CD4-positive, alpha-beta T cell treated with Interleukin-2 at 100 ng/mL for 4 hours (primary cell): ENCODE results near the gene DDX59.

Source experiments
- DNase-seq: peaks from one replicate; pipeline ENCODE4 v3.0.0-alpha.2; 2020; ENCODE audit warnings: low spot score

The DDX59 gene

DNA sequence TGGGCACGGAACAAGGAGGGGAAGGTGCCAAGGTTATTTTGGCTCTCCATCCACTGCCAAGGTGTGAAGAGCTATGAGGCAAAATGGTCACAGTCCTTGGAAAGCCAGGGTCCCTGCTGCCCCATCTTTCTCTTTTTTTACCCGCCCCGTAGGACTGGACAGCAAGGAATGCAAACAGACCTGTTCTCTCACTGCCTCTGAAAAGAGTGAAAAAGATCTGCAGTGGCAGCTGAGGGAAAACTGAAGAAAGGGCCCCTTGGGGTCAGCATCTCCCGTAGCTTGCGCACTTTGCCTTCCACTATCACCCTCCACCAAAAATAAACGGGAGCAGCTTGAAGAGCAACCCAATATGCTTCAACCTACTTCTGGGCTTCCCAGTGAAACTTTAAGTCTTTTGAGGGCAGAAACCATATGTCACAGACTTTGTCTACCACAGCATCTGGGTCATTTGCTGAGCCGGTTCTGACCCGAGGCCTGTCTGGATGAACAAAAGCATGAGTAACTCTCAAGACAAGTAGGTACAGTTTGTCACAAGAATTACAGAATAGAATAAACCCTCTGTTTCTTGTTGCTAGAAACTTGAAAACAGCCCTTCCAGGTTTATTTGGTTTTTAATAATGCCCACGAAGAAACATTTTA lies 39.7 kb downstream of the DDX59 start:
- no peak for DNase-seq

GRCh38 chr1:200628223-200628881 lies 41.4 kb downstream of the DDX59 start:
- DNase-seq: peak; percentile 31

- DNase-seq: no peak
Measured at GRCh38 chr1:200627575-200628222, 42.0 kb downstream of the DDX59 start.

DNA sequence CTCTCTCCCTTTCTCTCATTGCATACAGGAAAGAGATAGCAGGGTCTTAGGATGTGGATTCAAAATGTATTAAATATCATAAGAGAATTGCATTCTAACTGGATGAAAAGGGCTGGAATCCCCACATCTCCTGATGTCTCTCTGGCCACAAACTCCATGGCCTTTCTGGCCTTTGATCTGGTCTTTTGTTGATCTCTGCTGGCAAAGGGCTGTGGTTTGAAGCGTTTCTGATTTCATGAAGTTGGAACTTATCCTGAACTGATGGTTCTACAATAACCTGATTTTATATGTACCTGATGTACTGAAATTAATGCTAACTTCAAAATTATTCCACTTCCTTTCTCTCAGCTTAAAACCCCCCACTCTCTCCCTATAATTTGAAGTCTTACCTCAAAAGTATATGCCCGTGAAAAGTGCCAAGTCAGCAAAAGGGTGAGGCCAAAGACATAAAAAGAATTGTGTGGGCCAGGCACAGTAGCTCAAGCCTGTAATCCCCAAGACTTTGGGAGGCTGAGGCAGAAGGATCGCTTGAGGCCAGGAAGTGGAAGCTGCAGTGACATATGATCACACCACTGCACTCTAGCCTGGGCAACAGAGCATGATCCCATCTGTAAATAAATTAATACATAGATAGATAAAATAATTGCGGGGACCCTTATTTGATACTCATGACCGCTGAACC lies 42.7 kb downstream of the DDX59 start:
- DNase-seq: no peak

- DNase-seq: no peak
Measured at GRCh38 chr1:200625381-200625824, 44.3 kb downstream of the DDX59 start.

GRCh38 chr1:200624679-200625335 lies 44.9 kb downstream of the DDX59 start:
- no peak for DNase-seq

DNA sequence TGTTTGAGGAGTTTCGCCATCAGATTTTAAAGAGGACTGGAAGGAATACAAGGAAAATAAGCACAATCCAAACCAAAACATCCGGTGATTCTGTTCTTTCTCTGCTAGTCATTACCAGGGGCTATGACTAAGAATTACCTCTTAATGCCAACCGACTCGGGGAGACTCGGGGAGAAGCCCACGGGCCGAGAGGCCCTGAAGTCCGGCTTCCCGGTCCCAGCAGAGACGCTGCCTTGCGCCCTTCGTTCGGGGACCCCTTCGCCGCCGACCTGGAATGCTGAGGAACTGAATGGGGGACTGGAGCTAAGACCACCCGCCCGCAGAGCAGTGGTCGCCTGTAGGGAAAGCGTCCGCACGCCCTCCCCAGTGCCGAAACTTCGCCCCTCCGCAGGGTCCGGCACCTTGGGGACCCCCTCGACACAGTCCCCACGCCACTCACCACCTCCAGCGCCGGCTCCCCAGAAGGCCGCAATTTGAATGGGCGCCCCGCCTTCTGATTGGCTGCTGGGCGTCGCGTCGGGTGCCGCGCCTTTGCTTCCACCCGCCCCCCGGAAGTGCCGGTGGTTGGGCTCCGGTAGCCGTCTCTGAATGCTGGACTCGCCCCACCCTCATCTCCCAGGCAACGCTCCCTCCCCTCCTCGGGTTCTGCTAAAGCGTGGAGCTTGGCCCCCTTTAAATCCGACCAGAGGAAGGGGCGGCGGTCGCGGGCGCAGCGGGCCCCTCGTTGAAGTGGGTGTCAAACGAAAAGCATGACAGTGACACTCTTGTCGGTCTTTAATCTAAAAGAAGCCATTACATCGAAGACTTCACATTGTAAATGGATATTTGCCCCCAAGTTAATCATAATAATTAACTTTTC lies 49.2 kb downstream of the DDX59 start, which contains the start of gene KIF14:
TSS of gene KIF14 (minus strand) at position 479 of the 859 bp plus-strand sequence. CDS start 2,028 bp downstream, outside the sequence.
- peak; percentile 89 for DNase-seq

GRCh38 chr1:200619894-200620272 lies 49.8 kb downstream of the DDX59 start:
- DNase-seq: no peak

DNA sequence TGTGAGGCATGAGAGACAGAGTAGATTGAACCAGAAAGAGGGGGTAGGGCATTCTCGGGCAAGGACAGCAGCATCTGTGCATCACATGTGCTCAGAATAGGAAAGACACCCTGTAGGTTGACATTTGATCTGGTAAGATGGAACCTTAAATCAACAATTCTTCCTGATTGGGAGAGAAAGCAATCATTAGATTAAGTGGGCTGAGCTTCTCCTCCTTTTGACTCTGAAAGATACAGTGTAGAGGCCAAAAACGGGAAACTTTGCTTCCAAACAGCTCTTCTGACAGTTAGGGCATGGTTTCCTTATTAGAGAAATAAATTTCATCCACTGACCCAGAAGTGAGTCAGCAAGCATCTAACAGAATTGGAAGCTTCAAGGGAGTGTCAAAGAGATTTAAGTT lies 58.9 kb downstream of the DDX59 start:
- no peak for DNase-seq

DNA sequence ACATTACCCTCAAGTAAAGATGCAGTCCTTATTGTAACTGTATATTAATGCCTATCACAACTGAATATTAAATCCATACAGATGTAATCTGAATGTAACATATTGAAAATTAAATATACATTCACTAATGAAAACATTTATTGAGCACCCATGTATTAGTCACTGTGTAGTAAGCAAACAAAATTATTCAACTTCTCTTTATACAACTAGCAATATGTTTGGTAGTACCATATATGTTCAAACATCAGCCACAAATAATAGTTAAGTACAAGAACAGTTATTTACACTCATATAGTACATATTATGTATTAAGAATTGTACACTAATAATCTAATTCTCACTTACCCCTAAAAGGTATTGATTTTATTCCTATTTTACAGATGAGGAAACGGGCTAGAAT lies 67.1 kb downstream of the DDX59 start:
- DNase-seq: no peak
